Epithelial cell of esophagus (primary cell): Measurements from ENCODE around the gene ATP2C1.
A peak's percentile ranks its signal among the peaks of the same experiment; 100 is the strongest.
"Not testable (repeated sequence)": the region's sequence is repeated elsewhere in the genome, so short reads cannot be mapped to it uniquely, and the experiment has no call there.

Experiments
- DNase-seq: peaks from one replicate; pipeline ENCODE4 v3.0.0; 2010; ENCODE audit warnings: low read depth
- H3K4me3 ChIP-seq: 2 replicates; pipeline ENCODE4 v1.5.1; 2011; ENCODE audit warnings: mild to moderate bottlenecking, low read length, control low read depth
- CTCF ChIP-seq: IDR thresholded peaks from 2 replicates; pipeline ENCODE4 v1.5.1; 2011; ENCODE audit warnings: low read depth, mild to moderate bottlenecking, low read length, control low read depth, inconsistent platforms; ENCODE audit not compliant: insufficient read depth; ENCODE audit errors: missing control alignments

The ATP2C1 gene

DNA sequence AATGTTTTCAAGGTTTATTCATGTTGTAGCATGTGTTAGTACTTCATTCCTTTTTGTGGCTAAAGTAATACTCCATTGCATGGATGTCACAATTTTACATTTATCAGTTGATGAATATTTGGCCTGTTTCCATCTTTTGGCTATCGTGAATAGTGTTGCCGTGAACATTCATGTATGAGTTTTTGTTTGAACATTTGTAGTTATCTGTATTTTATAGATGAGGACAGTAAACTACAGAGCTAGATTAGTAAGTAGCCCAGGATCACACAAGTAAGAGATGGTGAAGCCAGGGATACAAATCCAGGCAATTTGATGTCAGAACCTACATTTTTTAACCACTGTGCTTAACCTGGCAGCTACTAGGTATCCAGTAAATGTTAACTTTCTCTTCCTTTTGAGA, 69.6 kb downstream of the ATP2C1 start:
- no peak for TF ChIP-seq CTCF
- DNase-seq, result peak; percentile 43
- H3K4me3 ChIP-seq, result no peak overlapping the region

DNA sequence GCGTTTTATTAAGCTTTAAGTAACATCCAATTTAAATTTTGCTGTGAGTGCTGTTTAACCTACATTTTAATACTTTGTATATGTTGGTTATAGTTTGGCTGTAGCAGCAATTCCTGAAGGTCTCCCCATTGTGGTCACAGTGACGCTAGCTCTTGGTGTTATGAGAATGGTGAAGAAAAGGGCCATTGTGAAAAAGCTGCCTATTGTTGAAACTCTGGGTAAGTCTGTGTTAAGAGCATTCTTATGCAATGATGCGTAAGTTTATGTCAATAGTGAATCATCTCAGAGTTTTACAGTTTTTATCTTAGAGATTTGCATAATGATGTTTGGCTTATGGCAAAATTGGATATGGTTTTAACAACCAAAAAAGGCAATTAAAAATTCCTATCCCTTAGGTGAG, 70.0 kb downstream of the ATP2C1 start:
- TF ChIP-seq CTCF, result no peak
- peak; percentile 93 for DNase-seq
- no peak overlapping the region for H3K4me3 ChIP-seq

GRCh38 chr3:130967281-130967680, 73.4 kb downstream of the ATP2C1 start:
- no peak overlapping the region for H3K4me3 ChIP-seq
- DNase-seq, result no peak
- TF ChIP-seq CTCF, result no peak

DNA sequence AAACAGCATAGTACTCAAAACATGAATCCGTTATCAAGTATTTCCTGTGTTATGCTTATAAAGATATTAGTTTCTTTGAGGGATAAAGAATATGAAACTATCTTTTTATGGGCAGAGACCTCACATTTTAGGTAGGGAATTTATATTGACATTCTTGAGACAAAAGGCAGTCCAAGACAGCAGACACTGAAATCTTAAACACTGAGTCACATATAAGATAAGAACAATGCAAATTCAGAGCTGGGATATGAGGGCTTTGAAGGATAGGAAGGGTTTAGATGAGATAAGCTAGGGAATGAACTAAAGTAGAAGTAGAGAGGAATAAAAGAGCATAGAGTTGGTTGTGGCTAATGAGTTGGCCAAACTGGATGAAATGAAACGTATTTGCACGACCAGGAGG, 74.3 kb downstream of the ATP2C1 start:
- no peak for DNase-seq
- no peak for TF ChIP-seq CTCF

GRCh38 chr3:130969621-130970020, 75.7 kb downstream of the ATP2C1 start:
- TF ChIP-seq CTCF, result no peak
- H3K4me3 ChIP-seq, result no peak overlapping the region

More for the DNA sequence above, 74.3 kb downstream of the ATP2C1 start:
- no peak overlapping the region for H3K4me3 ChIP-seq

DNA sequence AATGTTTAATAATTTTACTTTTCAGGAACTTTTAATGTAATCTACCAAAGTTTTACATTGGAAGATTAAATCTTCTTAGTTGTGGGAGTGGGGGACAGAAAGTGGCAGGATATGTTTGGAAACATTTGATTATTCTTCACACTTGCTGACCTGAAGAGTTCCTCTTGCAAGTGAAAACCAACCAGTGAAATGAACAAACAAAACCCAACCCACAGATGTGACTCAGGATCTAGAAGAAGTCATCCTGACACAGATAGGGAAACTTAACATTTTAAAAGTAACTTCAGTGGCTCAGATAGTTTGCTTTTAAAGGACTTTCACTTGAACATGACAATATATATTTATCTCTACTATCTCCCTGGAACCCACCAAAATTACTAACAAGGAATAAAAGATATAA, 77.3 kb downstream of the ATP2C1 start:
- peak; percentile 57 for DNase-seq
- no peak for TF ChIP-seq CTCF
- H3K4me3 ChIP-seq, result no peak overlapping the region

More at GRCh38 chr3:130969621-130970020, 75.7 kb downstream of the ATP2C1 start:
- no peak for DNase-seq

GRCh38 chr3:130972592-130972991, 78.7 kb downstream of the ATP2C1 start:
- H3K4me3 ChIP-seq, DNase-seq: not testable (repeated sequence)
